K562 (cell line): ENCODE measurements around the gene TBXA2R. TPM values are rescaled to one million over a fixed set of nuclear protein-coding genes. Genes with fewer than 3 reads are reported as not detected.

Experiments
- ADNP ChIP-seq: fragments of 200-800 bp; sonication (Bioruptor generic); IDR thresholded peaks from 2 replicates; pipeline ENCODE4 v1.6.1; 2016; ENCODE audit warnings: missing genetic modification characterization, missing compliant biosample characterization
- ARID1B ChIP-seq: fragments of 450-650 bp; IDR thresholded peaks from 2 replicates; pipeline ENCODE4 v1.6.1; 2016; ENCODE audit warnings: antibody characterized with exemption, mild to moderate bottlenecking, inconsistent platforms
- CBFA2T3 ChIP-seq: fragments of 450-650 bp; IDR thresholded peaks from 2 replicates; pipeline ENCODE4 v1.6.1; 2017
- CC2D1A ChIP-seq: fragments of 450-650 bp; IDR thresholded peaks from 2 replicates; pipeline ENCODE4 v1.6.1; 2017; ENCODE audit warnings: mild to moderate bottlenecking
- CREM ChIP-seq: IDR thresholded peaks from 2 replicates; pipeline ENCODE4 v1.6.1; 2014; ENCODE audit warnings: antibody characterized with exemption, low read depth
- FIP1L1 ChIP-seq: fragments of 200-400 bp; formaldehyde crosslinking; IDR thresholded peaks from 2 replicates; pipeline ENCODE4 v1.6.1; 2018; ENCODE audit warnings: mild to moderate bottlenecking, low read depth, low read length; ENCODE audit not compliant: poor library complexity, severe bottlenecking
- GABPA ChIP-seq: fragments of 200-800 bp; sonication (Bioruptor generic); conservative IDR thresholded peaks from 2 replicates; pipeline ENCODE4 v1.6.1; 2016; ENCODE audit warnings: low read depth, missing genetic modification characterization, missing compliant biosample characterization
- HEY1 ChIP-seq: fragments of 250-450 bp; sonication (Bioruptor Pico); IDR thresholded peaks from 2 replicates; pipeline ENCODE4 v1.5.0; 2020; ENCODE audit warnings: mild to moderate bottlenecking, moderate library complexity, borderline replicate concordance
- MAFF ChIP-seq: IDR thresholded peaks from 2 replicates; pipeline ENCODE4 v1.6.1; 2012; ENCODE audit warnings: low read length, improper control_type of control experiment
- NCOA4 ChIP-seq: fragments of 450-650 bp; IDR thresholded peaks from 2 replicates; pipeline ENCODE4 v1.6.1; 2018; ENCODE audit warnings: mild to moderate bottlenecking; ENCODE audit not compliant: partially characterized antibody
- NFIX ChIP-seq: fragments of 250-450 bp; sonication (Bioruptor Pico); IDR thresholded peaks from 2 replicates; pipeline ENCODE4 v1.4.0; 2020; ENCODE audit warnings: low read depth, mild to moderate bottlenecking, moderate library complexity
- NR2C1 ChIP-seq, 2 experiments: fragments of 450-650 bp; IDR thresholded peaks; 2 replicates each; pipeline ENCODE4 v1.6.1; 2017; ENCODE audit warnings: mild to moderate bottlenecking in 2 of 2, antibody characterized with exemption in 1 of 2, inconsistent platforms in 1 of 2, missing compliant biosample characterization in 1 of 2, missing genetic modification characterization in 1 of 2
- PTBP1 ChIP-seq: fragments of 200-400 bp; formaldehyde crosslinking; IDR thresholded peaks from 2 replicates; pipeline ENCODE4 v1.6.1; 2017; ENCODE audit warnings: low read depth, low read length
- RREB1 ChIP-seq: fragments of 250-450 bp; sonication (Bioruptor Pico); IDR thresholded peaks from 2 replicates; pipeline ENCODE4 v1.4.0; 2020
- SMARCA5 ChIP-seq: fragments of 450-650 bp; IDR thresholded peaks from 2 replicates; pipeline ENCODE4 v1.6.1; 2016
- SPI1 ChIP-seq: IDR thresholded peaks from 2 replicates; pipeline ENCODE4 v1.6.1; 2011; ENCODE audit warnings: low read depth, low read length, control low read depth, borderline replicate concordance
- SUPT5H ChIP-seq: fragments of 450-650 bp; IDR thresholded peaks from 2 replicates; pipeline ENCODE4 v1.6.1; 2016
- TAF7 ChIP-seq: fragments of 450-650 bp; IDR thresholded peaks from 2 replicates; pipeline ENCODE4 v1.6.1; 2016; ENCODE audit warnings: missing genetic modification characterization, missing compliant biosample characterization
- TBL1XR1 ChIP-seq, 2 experiments: IDR thresholded peaks; 2 replicates each; pipeline ENCODE4 v1.6.1; 2012; ENCODE audit warnings: improper control_type of control experiment in 2 of 2, low read length in 2 of 2, mild to moderate bottlenecking in 1 of 2
- ZBTB7A ChIP-seq: IDR thresholded peaks from 2 replicates; pipeline ENCODE4 v1.6.1; 2011; ENCODE audit warnings: low read depth, mild to moderate bottlenecking, low read length, moderate library complexity, borderline replicate concordance; ENCODE audit not compliant: control insufficient read depth
- ZBTB9 ChIP-seq: fragments of 450-650 bp; formaldehyde crosslinking; IDR thresholded peaks from 2 replicates; pipeline ENCODE4 v1.4.0; 2020; ENCODE audit warnings: mild to moderate bottlenecking, moderate library complexity
- ZNF175 ChIP-seq: fragments of 200-800 bp; sonication (Bioruptor generic); IDR thresholded peaks from 2 replicates; pipeline ENCODE4 v1.6.1; 2016; ENCODE audit warnings: low read depth, mild to moderate bottlenecking, missing genetic modification characterization, missing compliant biosample characterization
- ZNF316 ChIP-seq: fragments of 450-650 bp; IDR thresholded peaks from 2 replicates; pipeline ENCODE4 v1.6.1; 2016
- ZNF551 ChIP-seq: fragments of 250-450 bp; sonication (Bioruptor Pico); IDR thresholded peaks from 2 replicates; pipeline ENCODE4 v1.5.0; 2021; ENCODE audit warnings: mild to moderate bottlenecking, moderate library complexity
- polyA plus RNA-seq, 8 experiments: library from polyadenylated mRNA; depleted of rRNA in 4 of 8; stranded (reverse) in 5 of 8; unstranded in 3 of 8; fragments of >200 nt; fragmentation: Nextera tagmentation in 2 of 8; fragmentation: Illumina TruSeq in 1 of 8; extraction: Ambion mirVana in 2 of 8; extraction: Trizol in 1 of 8; gene quantifications; 2 replicates each; pipeline versions ENCODE4 v1.2.1 to v1.2.3, GENCODE V29; 2011 to 2014; ENCODE audit warnings: inconsistent platforms in 1 of 8, missing spikeins in 1 of 8
- total RNA-seq, 7 experiments: library from RNA; depleted of rRNA in 6 of 7; stranded (reverse); fragments of >200 nt in 6 of 7; fragmentation: Illumina TruSeq in 2 of 7; extraction: Trizol in 2 of 7; gene quantifications; 2 replicates each; pipeline versions ENCODE4 v1.2.1 to v1.2.3, GENCODE V29; 2011 to 2021; ENCODE audit warnings: low replicate concordance in 1 of 7

The TBXA2R gene
- total and polyA plus RNA-seq, 9 of the 15 experiments (the other 6 are each of a cell fraction or from before 2014, with no cell fraction given), result 1.5 to 24.0 (median 2.8) TPM

- TF ChIP-seq ZBTB9 (CRISPR knock-in tag) (0 out of 2 replicates have a peak, but pooled peaks have one; percentile 55), RREB1 (CRISPR knock-in tag) (no peak), ADNP (tag) (no peak), SMARCA5 (peak; percentile 78; the same call in 1 of the 2 replicates), HEY1 (no peak), CREM (peak; percentile 65), FIP1L1 (no peak), NR2C1 (IDR thresholded peaks at IDR 0.05) (no peak), NR2C1 (tag; IDR thresholded peaks at IDR 0.05) (peak; percentile 16; the same call in 1 of the 2 replicates), ZNF175 (CRISPR knock-in tag) (peak; percentile 41; the same call in 1 of the 2 replicates), ZNF316 (no peak), MAFF (no peak), CC2D1A (0 out of 2 replicates have a peak, but pooled peaks have one; percentile 4), ZNF551 (CRISPR knock-in tag) (no peak), ZBTB7A (0 out of 2 replicates have a peak, but pooled peaks have one; percentile 44), TAF7 (tag) (0 out of 2 replicates have a peak, but pooled peaks have one; percentile 6), SUPT5H (peak; percentile 73; the same call in 1 of the 2 replicates), GABPA (tag) (no peak), SPI1 (peak; percentile 93), PTBP1 (no peak), NFIX (CRISPR knock-in tag) (no peak), CBFA2T3 (peak; percentile 54), TBL1XR1 (IDR thresholded peaks at IDR 0.05; ENCODE audit: low read length in 2 of 2) (no peak), ARID1B (peak; percentile 64; the same call in 1 of the 2 replicates), NCOA4 (no peak)
Observed at GRCh38 chr19:3608079-3608641, 1.5 kb upstream of the TBXA2R start (continued).
